ENCODE data around the gene VIP. TPM values are rescaled to one million over a fixed set of nuclear protein-coding genes. Genes with fewer than 3 reads are reported as not detected.
"Not testable (repeated sequence)": the region's sequence is repeated elsewhere in the genome, so short reads cannot be mapped to it uniquely, and the experiment has no call there.

Gene VIP
- not detected in 2 replicates for total RNA-seq

DNA sequence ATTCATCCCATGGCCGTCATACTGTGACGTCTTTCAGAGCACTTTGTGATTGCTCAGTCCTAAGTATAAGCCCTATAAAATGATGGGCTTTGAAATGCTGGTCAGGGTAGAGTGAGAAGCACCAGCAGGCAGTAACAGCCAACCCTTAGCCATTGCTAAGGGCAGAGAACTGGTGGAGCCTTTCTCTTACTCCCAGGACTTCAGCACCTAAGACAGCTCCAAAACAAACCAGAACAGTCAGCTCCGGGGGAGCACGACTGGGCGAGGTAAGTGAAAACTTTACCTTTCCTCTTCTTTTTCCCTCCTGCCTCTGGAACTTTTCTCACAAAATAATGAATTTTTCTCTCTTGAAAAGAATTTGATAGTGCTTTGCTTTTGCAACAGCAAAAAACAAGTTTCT is at the start of gene VIP:
Gene VIP, plus strand, starts transcription at position 104 of the 400 bp plus-strand sequence. CDS start 1,381 bp downstream, outside the sequence.
- no peak for DNase-seq (ENCODE audit: insufficient read length, low spot score, missing footprints)
- TF ChIP-seq, protein P1, sequence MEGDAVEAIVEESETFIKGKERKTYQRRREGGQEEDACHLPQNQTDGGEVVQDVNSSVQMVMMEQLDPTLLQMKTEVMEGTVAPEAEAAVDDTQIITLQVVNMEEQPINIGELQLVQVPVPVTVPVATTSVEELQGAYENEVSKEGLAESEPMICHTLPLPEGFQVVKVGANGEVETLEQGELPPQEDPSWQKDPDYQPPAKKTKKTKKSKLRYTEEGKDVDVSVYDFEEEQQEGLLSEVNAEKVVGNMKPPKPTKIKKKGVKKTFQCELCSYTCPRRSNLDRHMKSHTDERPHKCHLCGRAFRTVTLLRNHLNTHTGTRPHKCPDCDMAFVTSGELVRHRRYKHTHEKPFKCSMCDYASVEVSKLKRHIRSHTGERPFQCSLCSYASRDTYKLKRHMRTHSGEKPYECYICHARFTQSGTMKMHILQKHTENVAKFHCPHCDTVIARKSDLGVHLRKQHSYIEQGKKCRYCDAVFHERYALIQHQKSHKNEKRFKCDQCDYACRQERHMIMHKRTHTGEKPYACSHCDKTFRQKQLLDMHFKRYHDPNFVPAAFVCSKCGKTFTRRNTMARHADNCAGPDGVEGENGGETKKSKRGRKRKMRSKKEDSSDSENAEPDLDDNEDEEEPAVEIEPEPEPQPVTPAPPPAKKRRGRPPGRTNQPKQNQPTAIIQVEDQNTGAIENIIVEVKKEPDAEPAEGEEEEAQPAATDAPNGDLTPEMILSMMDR (IDR thresholded peaks at IDR 0.05; ENCODE audit: extremely low read depth, low read depth, low read length): no peak

DNA sequence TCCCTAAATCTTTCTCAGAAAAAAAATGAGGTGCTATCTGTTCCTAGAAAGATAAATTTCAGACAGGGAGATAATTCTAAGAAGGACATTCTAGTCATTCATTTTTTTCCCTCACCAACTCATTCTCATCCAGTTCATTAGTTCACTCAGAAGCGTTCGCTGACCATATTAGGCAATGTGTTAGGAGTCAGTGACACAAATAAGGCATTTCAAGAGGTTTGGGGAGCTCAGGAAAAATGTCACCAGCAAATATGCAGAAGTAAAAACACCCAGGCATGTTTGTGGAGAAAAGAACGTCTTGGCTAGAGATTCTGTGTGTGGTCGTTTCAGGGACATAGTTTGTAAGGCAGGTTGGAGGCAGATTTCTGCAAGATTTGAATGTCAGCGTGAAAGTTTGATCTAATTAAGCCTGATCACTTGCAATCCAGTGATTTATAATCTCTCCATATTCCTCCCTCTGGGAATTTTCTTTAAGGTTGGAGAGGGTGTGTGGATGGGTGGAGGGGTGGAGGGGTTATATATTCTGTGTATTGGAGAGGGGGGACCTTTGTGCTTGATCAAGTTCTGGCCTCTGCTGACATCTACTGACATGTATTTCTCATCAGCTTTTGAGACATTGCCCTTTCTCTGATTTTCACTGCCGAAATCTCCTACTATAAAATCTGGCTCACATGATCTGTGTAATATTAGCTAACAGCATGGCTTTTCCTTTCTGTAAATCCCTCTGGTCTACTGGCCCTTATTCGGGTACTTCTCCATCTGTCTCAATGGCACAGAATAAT is 49.3 kb upstream of the VIP start:
- Histone ChIP-seq H3K4me2 (ENCODE audit: insufficient read depth, low read length) (peak overlapping the region; percentile 70), H3K9me3 (ENCODE audit: low read depth, low read length) (no peaks in the 10 kb centered on the region), H4K20me1 (ENCODE audit: insufficient read depth, low read length) (no peaks in the 10 kb centered on the region), H3K4me1 (ENCODE audit: insufficient read depth, low read length) (peaks cover 18% of the 10 kb centered on the region), H3K79me2 (ENCODE audit: insufficient read depth, low read length) (no peaks in the 10 kb centered on the region), H3K27ac (ENCODE audit: low read depth, low read length) (no peak overlapping the region), H2AFZ (ENCODE audit: low read length) (peak overlapping the region; percentile 58), H3K36me3 (ENCODE audit: insufficient read depth, low read length) (no peaks in the 10 kb centered on the region), H3K27me3 (ENCODE audit: insufficient read depth, low read length) (no peaks in the 10 kb centered on the region), H3K4me3 (ENCODE audit: insufficient read depth, low read length) (peak overlapping the region; percentile 53)
- TF ChIP-seq, protein P1 (IDR thresholded peaks at IDR 0.05; ENCODE audit: extremely low read depth, low read depth, low read length): peak; percentile 34
- no peak for DNase-seq (ENCODE audit: insufficient read length, low spot score, missing footprints)

More for the DNA sequence above, at the start of gene VIP:
- Histone ChIP-seq H3K4me2 (ENCODE audit: insufficient read depth, low read length) (no peak within 1 kb of the TSS), H3K79me2 (ENCODE audit: insufficient read depth, low read length) (no peaks in the 10 kb centered on the region), H3K36me3 (ENCODE audit: insufficient read depth, low read length) (no peaks in the 10 kb centered on the region), H3K27me3 (ENCODE audit: insufficient read depth, low read length) (no peaks in the 10 kb centered on the region), H2AFZ (ENCODE audit: low read length) (no peak within 1 kb of the TSS), H3K27ac (ENCODE audit: low read depth, low read length) (no peak within 1 kb of the TSS), H3K4me1 (ENCODE audit: insufficient read depth, low read length) (no peaks in the 10 kb centered on the region), H3K9me3 (ENCODE audit: low read depth, low read length) (no peaks in the 10 kb centered on the region), H3K4me3 (ENCODE audit: insufficient read depth, low read length) (no peak within 1 kb of the TSS), H4K20me1 (ENCODE audit: insufficient read depth, low read length) (no peaks in the 10 kb centered on the region)

- TF ChIP-seq, protein P1 (IDR thresholded peaks at IDR 0.05; ENCODE audit: extremely low read depth, low read depth, low read length): no peak
- H3K79me2 ChIP-seq (ENCODE audit: insufficient read depth, low read length): no peaks in the 10 kb centered on the region
Observed at GRCh38 chr6:152701863-152702401, 48.7 kb upstream of the VIP start.

DNA sequence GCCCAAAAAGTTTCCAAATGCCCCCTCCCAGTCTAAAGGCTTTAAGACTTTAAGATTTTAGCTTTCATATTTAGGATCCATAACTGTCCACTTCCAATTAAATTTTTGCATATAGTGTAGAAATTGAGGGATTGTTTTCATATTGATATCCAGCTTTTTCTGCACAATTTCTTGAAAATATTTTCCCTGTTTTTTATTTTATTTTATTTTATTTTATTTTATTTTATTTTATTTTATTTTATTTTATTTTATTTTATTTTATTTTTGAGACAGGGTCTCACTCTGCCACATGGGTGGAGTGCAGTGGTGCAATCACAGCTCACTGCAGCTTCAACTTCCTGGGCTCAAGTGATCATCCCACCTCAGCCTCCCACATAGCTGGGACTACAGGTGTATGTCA is 46.8 kb upstream of the VIP start:
- H3K4me1 ChIP-seq (ENCODE audit: insufficient read depth, low read length); H3K79me2 ChIP-seq (ENCODE audit: insufficient read depth, low read length); H4K20me1 ChIP-seq (ENCODE audit: insufficient read depth, low read length); H3K4me2 ChIP-seq (ENCODE audit: insufficient read depth, low read length); DNase-seq (ENCODE audit: insufficient read length, low spot score, missing footprints); H3K27me3 ChIP-seq (ENCODE audit: insufficient read depth, low read length); H3K9me3 ChIP-seq (ENCODE audit: low read depth, low read length); H3K27ac ChIP-seq (ENCODE audit: low read depth, low read length); H3K4me3 ChIP-seq (ENCODE audit: insufficient read depth, low read length); H3K36me3 ChIP-seq (ENCODE audit: insufficient read depth, low read length); H2AFZ ChIP-seq (ENCODE audit: low read length): not testable (repeated sequence)

More at GRCh38 chr6:152701863-152702401, 48.7 kb upstream of the VIP start:
- H3K4me1 ChIP-seq (ENCODE audit: insufficient read depth, low read length): peaks cover 16% of the 10 kb centered on the region
- no peak overlapping the region for H3K27ac ChIP-seq (ENCODE audit: low read depth, low read length)
- H3K27me3 ChIP-seq (ENCODE audit: insufficient read depth, low read length): no peaks in the 10 kb centered on the region
- H4K20me1 ChIP-seq (ENCODE audit: insufficient read depth, low read length): no peaks in the 10 kb centered on the region
- H2AFZ ChIP-seq (ENCODE audit: low read length): peak overlapping the region; percentile 58
- H3K4me3 ChIP-seq (ENCODE audit: insufficient read depth, low read length): no peak overlapping the region
- H3K4me2 ChIP-seq (ENCODE audit: insufficient read depth, low read length): no peak overlapping the region
- peak; percentile 32 for DNase-seq (ENCODE audit: insufficient read length, low spot score, missing footprints)
- H3K36me3 ChIP-seq (ENCODE audit: insufficient read depth, low read length): no peaks in the 10 kb centered on the region
- H3K9me3 ChIP-seq (ENCODE audit: low read depth, low read length): no peaks in the 10 kb centered on the region
